Activated naive CD8-positive, alpha-beta T cell treated with anti-CD3 and anti-CD28 coated beads for 36 hours (primary cell): Measurements from ENCODE around the gene TTC28. TPM values are rescaled to one million over a fixed set of nuclear protein-coding genes. Genes with fewer than 3 reads are reported as not detected.
A peak's percentile ranks its signal among the peaks of the same experiment; 100 is the strongest.
"Not testable (repeated sequence)": the region's sequence is repeated elsewhere in the genome, so short reads cannot be mapped to it uniquely, and the experiment has no call there.

Experiments
- DNase-seq: peaks from one replicate; pipeline ENCODE4 v3.0.0; 2021
- H3K27ac Mint-ChIP-seq: one replicate; pipeline ENCODE4 v1.8.0; 2022; ENCODE audit warnings: mild to moderate bottlenecking, moderate library complexity, mixed read lengths
- H3K27me3 Mint-ChIP-seq: one replicate; pipeline ENCODE4 v1.8.0; 2022; ENCODE audit warnings: mild to moderate bottlenecking, mixed read lengths
- H3K36me3 Mint-ChIP-seq: one replicate; pipeline ENCODE4 v1.8.0; 2021; ENCODE audit warnings: mild to moderate bottlenecking, mixed read lengths
- H3K4me1 Mint-ChIP-seq: one replicate; pipeline ENCODE4 v1.8.0; 2021; ENCODE audit warnings: mixed read lengths
- H3K4me3 Mint-ChIP-seq: one replicate; pipeline ENCODE4 v1.8.0; 2022; ENCODE audit warnings: mild to moderate bottlenecking, moderate library complexity, mixed read lengths
- H3K9me3 Mint-ChIP-seq: one replicate; pipeline ENCODE4 v1.8.0; 2022; ENCODE audit warnings: mixed read lengths
- total RNA-seq, 2 experiments: library from RNA; stranded (reverse); gene quantifications; one replicate each; pipeline ENCODE4 v1.2.3, GENCODE V29; 2021

TTC28 gene
- 1 to 10 TPM; 1.0 to 1.9 TPM for total RNA-seq

- H3K4me1 Mint-ChIP-seq, H3K9me3 Mint-ChIP-seq, H3K27ac Mint-ChIP-seq, H3K36me3 Mint-ChIP-seq: not testable (repeated sequence)
- Mint-ChIP-seq H3K27me3 (peaks cover 93% of the 10 kb centered on the region), H3K4me3 (peak within 1 kb of the TSS; percentile 72)
- peak; percentile 43 for DNase-seq
These were observed at the start of gene TTC28 for GRCh38 chr22:28679611-28680287. Gene TTC28 (minus strand): TSS chr22:28679840. CDS start chr22:28679723, 117 bp downstream.

GRCh38 chr22:28728621-28729313 lies 49.1 kb upstream of the TTC28 start:
- Mint-ChIP-seq H3K27me3 (no peaks in the 10 kb centered on the region), H3K4me3 (no peak overlapping the region), H3K4me1 (no peaks in the 10 kb centered on the region), H3K27ac (no peak overlapping the region), H3K36me3 (peaks cover 17% of the 10 kb centered on the region), H3K9me3 (no peaks in the 10 kb centered on the region)
- DNase-seq = no peak

GRCh38 chr22:28728002-28728401 lies 48.4 kb upstream of the TTC28 start:
- no peaks in the 10 kb centered on the region for H3K27me3 Mint-ChIP-seq
- H3K4me1 Mint-ChIP-seq = no peaks in the 10 kb centered on the region
- H3K36me3 Mint-ChIP-seq = peaks cover 17% of the 10 kb centered on the region
- no peak for DNase-seq
- no peak overlapping the region for H3K4me3 Mint-ChIP-seq
- no peak overlapping the region for H3K27ac Mint-ChIP-seq
- H3K9me3 Mint-ChIP-seq = no peaks in the 10 kb centered on the region

- no peaks in the 10 kb centered on the region for H3K27me3 Mint-ChIP-seq
- peaks cover 12% of the 10 kb centered on the region for H3K4me1 Mint-ChIP-seq
- peaks cover 14% of the 10 kb centered on the region for H3K36me3 Mint-ChIP-seq
- H3K27ac Mint-ChIP-seq = no peak overlapping the region
- DNase-seq = no peak
- H3K4me3 Mint-ChIP-seq = no peak overlapping the region
- no peaks in the 10 kb centered on the region for H3K9me3 Mint-ChIP-seq
These were observed 38.4 kb upstream of the TTC28 start for GRCh38 chr22:28718044-28718443.

GRCh38 chr22:28716686-28717085 lies 37.0 kb upstream of the TTC28 start:
- DNase-seq = no peak
- Mint-ChIP-seq H3K4me3 (no peak overlapping the region), H3K4me1 (peaks cover 12% of the 10 kb centered on the region), H3K9me3 (no peaks in the 10 kb centered on the region), H3K27ac (no peak overlapping the region), H3K27me3 (no peaks in the 10 kb centered on the region), H3K36me3 (peaks cover 14% of the 10 kb centered on the region)

GRCh38 chr22:28715611-28716010 lies 36.0 kb upstream of the TTC28 start:
- H3K4me3 Mint-ChIP-seq = no peak overlapping the region
- no peaks in the 10 kb centered on the region for H3K9me3 Mint-ChIP-seq
- H3K4me1 Mint-ChIP-seq = peaks cover 12% of the 10 kb centered on the region

GRCh38 chr22:28714043-28714628 lies 34.5 kb upstream of the TTC28 start:
- Mint-ChIP-seq H3K4me3 (no peak overlapping the region), H3K4me1 (peaks cover 12% of the 10 kb centered on the region), H3K27ac (no peak overlapping the region), H3K9me3 (no peaks in the 10 kb centered on the region), H3K27me3 (no peaks in the 10 kb centered on the region), H3K36me3 (peaks cover 16% of the 10 kb centered on the region)
- no peak for DNase-seq

More at GRCh38 chr22:28715611-28716010, 36.0 kb upstream of the TTC28 start:
- Mint-ChIP-seq H3K36me3 (peaks cover 16% of the 10 kb centered on the region), H3K27ac (no peak overlapping the region), H3K27me3 (no peaks in the 10 kb centered on the region)
- no peak for DNase-seq

- peaks cover 17% of the 10 kb centered on the region for H3K36me3 Mint-ChIP-seq
- H3K4me3 Mint-ChIP-seq = no peak overlapping the region
- no peak overlapping the region for H3K27ac Mint-ChIP-seq
- peaks cover 7% of the 10 kb centered on the region for H3K4me1 Mint-ChIP-seq
- no peaks in the 10 kb centered on the region for H3K27me3 Mint-ChIP-seq
- no peaks in the 10 kb centered on the region for H3K9me3 Mint-ChIP-seq
- no peak for DNase-seq
These were observed 32.5 kb upstream of the TTC28 start for GRCh38 chr22:28711820-28712777.

- peaks cover 7% of the 10 kb centered on the region for H3K4me1 Mint-ChIP-seq
- no peak overlapping the region for H3K4me3 Mint-ChIP-seq
- DNase-seq = no peak
- H3K9me3 Mint-ChIP-seq = no peaks in the 10 kb centered on the region
- H3K27ac Mint-ChIP-seq = no peak overlapping the region
- H3K36me3 Mint-ChIP-seq = peaks cover 18% of the 10 kb centered on the region
- no peaks in the 10 kb centered on the region for H3K27me3 Mint-ChIP-seq
These were observed 31.7 kb upstream of the TTC28 start for GRCh38 chr22:28711341-28711740.

GRCh38 chr22:28710576-28711191 lies 31.0 kb upstream of the TTC28 start:
- Mint-ChIP-seq H3K27me3 (no peaks in the 10 kb centered on the region), H3K36me3 (peaks cover 18% of the 10 kb centered on the region), H3K27ac (no peak overlapping the region), H3K4me3 (no peak overlapping the region), H3K4me1 (peaks cover 7% of the 10 kb centered on the region), H3K9me3 (no peaks in the 10 kb centered on the region)
- DNase-seq = no peak

GRCh38 chr22:28710107-28710506 lies 30.5 kb upstream of the TTC28 start:
- Mint-ChIP-seq H3K36me3 (peaks cover 18% of the 10 kb centered on the region), H3K9me3 (no peaks in the 10 kb centered on the region)

GRCh38 chr22:28706845-28707244 lies 27.2 kb upstream of the TTC28 start:
- Mint-ChIP-seq H3K9me3 (no peaks in the 10 kb centered on the region), H3K27me3 (no peaks in the 10 kb centered on the region), H3K4me1 (no peaks in the 10 kb centered on the region), H3K36me3 (peaks cover 10% of the 10 kb centered on the region), H3K4me3 (no peak overlapping the region), H3K27ac (no peak overlapping the region)
- no peak for DNase-seq

More at GRCh38 chr22:28710107-28710506, 30.5 kb upstream of the TTC28 start:
- no peak for DNase-seq
- H3K27me3 Mint-ChIP-seq = no peaks in the 10 kb centered on the region
- H3K4me1 Mint-ChIP-seq = peaks cover 7% of the 10 kb centered on the region
- H3K27ac Mint-ChIP-seq = no peak overlapping the region
- no peak overlapping the region for H3K4me3 Mint-ChIP-seq

- peaks cover 8% of the 10 kb centered on the region for H3K36me3 Mint-ChIP-seq
- no peak overlapping the region for H3K27ac Mint-ChIP-seq
- no peaks in the 10 kb centered on the region for H3K9me3 Mint-ChIP-seq
- no peaks in the 10 kb centered on the region for H3K27me3 Mint-ChIP-seq
- DNase-seq = no peak
- no peak overlapping the region for H3K4me3 Mint-ChIP-seq
- no peaks in the 10 kb centered on the region for H3K4me1 Mint-ChIP-seq
These were observed 23.8 kb upstream of the TTC28 start for GRCh38 chr22:28703436-28703835.

GRCh38 chr22:28702891-28703290 lies 23.3 kb upstream of the TTC28 start:
- Mint-ChIP-seq H3K4me3 (no peak overlapping the region), H3K27me3 (no peaks in the 10 kb centered on the region), H3K27ac (no peak overlapping the region), H3K4me1 (no peaks in the 10 kb centered on the region), H3K9me3 (no peaks in the 10 kb centered on the region), H3K36me3 (peaks cover 6% of the 10 kb centered on the region)
- no peak for DNase-seq
